A549 (cell line): ENCODE results near the gene CADM2.

Experiments
- CTCF ChIP-seq: fragments of >200 bp; sonication (Bioruptor Twin); formaldehyde crosslinking; IDR thresholded peaks from 3 replicates; pipeline ENCODE4 v1.5.1; 2016
- ESRRA ChIP-seq: fragments of 150-350 bp; IDR thresholded peaks from 2 replicates; pipeline ENCODE4 v1.6.1; 2014; ENCODE audit warnings: mild to moderate bottlenecking, low read length, borderline replicate concordance
- HMGXB4 ChIP-seq: fragments of 250-450 bp; sonication (Bioruptor Pico); IDR thresholded peaks from 2 replicates; pipeline ENCODE4 v1.5.0; 2021; ENCODE audit warnings: mild to moderate bottlenecking, moderate library complexity, borderline replicate concordance
- JUN ChIP-seq, 2 experiments: fragments of >200 bp; sonication (Bioruptor Twin); formaldehyde crosslinking; IDR thresholded peaks; 2 replicates in 1 of 2; 3 replicates in 1 of 2; pipeline ENCODE4 v1.6.1; 2016 to 2017
- PBX3 ChIP-seq: IDR thresholded peaks from 2 replicates; pipeline ENCODE4 v1.6.1; 2012
- PHF8 ChIP-seq: fragments of 200-600 bp; sonication (generic); IDR thresholded peaks from 2 replicates; pipeline ENCODE4 v1.6.1; 2016; ENCODE audit warnings: low read depth, mild to moderate bottlenecking, antibody characterized with exemption, moderate library complexity, borderline replicate concordance
- POLR2A ChIP-seq: IDR thresholded peaks from 2 replicates; pipeline ENCODE4 v1.6.1; 2012; ENCODE audit warnings: mild to moderate bottlenecking, low read length

- TF ChIP-seq PHF8 (no peak), POLR2A (no peak), ESRRA (no peak), CTCF (no peak), HMGXB4 (CRISPR knock-in tag) (no peak), JUN (IDR thresholded peaks at IDR 0.05) (no peak), PBX3 (no peak)
Observed at GRCh38 chr3:85330071-85330470, 371.3 kb downstream of the CADM2 start.
